Cardiac fibroblast (primary cell): ENCODE results near the gene SYNE2.
"Not testable (repeated sequence)": the region's sequence is repeated elsewhere in the genome, so short reads cannot be mapped to it uniquely, and the experiment has no call there.

Experiments used
- DNase-seq, 2 donors: peaks; one replicate each; pipeline versions ENCODE4 v3.0.0 to v3.0.0-alpha.2; 2010; ENCODE audit warnings: low read depth in 2 of 2
- H3K4me3 ChIP-seq, 2 donors: replicated peaks in 1 of 2; 1 replicate in 1 of 2; 2 replicates in 1 of 2; pipeline ENCODE4 v1.5.1; 2011; ENCODE audit warnings: low read depth in 2 of 2, low read length in 2 of 2, mild to moderate bottlenecking in 2 of 2, moderate library complexity in 1 of 2
- TF ChIP-seq, protein P1 (sequence below): IDR thresholded peaks from one replicate; pipeline ENCODE4 v1.5.1; 2011; ENCODE audit warnings: low read depth, mild to moderate bottlenecking, low read length, inconsistent platforms

SYNE2 gene

DNA sequence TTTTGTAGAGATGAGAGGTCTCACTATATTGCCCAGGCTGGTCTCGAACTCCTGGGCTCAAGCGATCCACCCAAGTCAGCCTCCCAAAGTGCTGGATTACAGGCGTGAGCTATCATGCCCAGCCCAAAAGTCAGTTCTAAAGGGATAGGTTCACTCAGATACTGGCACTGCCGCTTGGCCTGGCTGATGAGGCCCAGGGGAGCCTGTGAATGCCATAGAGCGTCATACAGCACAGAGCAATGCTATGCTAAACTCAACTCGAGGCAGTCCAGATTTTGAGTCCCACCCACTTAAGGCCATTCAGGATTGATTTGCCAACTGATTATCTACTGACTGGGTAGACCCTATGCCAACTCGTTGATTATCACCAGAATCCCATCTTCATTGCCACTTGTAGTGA is 262.0 kb downstream of the SYNE2 start:
- no peak for DNase-seq
- no peak overlapping the region for H3K4me3 ChIP-seq
- TF ChIP-seq, protein P1, sequence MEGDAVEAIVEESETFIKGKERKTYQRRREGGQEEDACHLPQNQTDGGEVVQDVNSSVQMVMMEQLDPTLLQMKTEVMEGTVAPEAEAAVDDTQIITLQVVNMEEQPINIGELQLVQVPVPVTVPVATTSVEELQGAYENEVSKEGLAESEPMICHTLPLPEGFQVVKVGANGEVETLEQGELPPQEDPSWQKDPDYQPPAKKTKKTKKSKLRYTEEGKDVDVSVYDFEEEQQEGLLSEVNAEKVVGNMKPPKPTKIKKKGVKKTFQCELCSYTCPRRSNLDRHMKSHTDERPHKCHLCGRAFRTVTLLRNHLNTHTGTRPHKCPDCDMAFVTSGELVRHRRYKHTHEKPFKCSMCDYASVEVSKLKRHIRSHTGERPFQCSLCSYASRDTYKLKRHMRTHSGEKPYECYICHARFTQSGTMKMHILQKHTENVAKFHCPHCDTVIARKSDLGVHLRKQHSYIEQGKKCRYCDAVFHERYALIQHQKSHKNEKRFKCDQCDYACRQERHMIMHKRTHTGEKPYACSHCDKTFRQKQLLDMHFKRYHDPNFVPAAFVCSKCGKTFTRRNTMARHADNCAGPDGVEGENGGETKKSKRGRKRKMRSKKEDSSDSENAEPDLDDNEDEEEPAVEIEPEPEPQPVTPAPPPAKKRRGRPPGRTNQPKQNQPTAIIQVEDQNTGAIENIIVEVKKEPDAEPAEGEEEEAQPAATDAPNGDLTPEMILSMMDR, result no peak

DNA sequence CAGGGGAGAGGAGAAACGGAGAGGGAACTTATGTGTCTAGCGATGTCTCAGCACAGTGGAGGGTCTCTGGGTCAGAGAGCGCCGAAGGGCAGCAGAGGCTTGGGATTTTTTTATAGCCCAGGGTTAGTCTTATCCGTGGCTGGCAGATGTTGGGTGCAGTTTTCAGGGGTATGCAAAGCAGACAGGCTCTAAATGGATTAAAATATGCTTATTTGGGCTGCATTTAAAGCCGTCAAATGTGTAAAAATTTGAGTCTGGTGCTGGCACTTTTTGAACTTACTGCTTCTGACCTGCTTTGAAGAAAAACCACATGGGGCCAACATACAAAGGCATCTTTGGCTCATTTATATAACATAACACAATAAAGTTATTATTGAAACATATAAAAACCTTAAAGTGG is 262.6 kb downstream of the SYNE2 start:
- no peak overlapping the region for H3K4me3 ChIP-seq
- TF ChIP-seq, protein P1, result no peak
- no peak for DNase-seq

DNA sequence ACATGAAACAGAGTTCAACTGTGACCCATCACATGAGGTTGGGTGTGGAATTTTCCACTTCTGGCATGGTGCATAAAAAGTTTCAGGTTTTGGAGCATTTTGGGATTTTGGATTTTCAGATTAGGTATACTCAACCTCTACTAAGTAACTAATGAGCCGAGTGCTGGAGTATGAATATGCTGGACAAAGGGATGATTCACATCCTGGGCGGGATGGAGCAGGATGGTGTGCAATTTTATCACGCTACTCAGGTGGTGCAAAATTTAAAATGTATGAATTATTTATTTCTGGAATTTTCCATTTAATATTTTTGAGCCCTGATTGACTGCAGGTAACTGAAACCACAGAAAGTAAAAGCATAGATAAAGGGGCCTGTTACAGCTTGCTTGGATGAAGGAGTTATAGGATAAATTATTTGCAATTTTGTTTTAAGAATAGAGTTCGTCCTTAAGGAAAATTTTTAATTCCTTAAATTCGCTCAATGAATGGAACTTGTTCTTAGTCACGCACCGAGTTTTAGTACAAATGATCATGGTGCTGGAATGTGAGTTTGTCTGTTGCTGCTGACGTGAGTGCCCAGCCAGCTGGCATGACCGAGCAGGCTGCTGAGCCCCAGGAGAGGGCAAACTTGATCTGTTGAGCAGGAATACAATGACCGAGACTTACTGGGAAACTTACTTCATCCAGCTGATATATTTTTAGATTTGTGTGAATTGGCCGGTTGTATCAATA is 265.0 kb downstream of the SYNE2 start:
- H3K4me3 ChIP-seq, result no peak overlapping the region
- TF ChIP-seq, protein P1, result no peak
- peak; percentile 56 to 83 for DNase-seq

DNA sequence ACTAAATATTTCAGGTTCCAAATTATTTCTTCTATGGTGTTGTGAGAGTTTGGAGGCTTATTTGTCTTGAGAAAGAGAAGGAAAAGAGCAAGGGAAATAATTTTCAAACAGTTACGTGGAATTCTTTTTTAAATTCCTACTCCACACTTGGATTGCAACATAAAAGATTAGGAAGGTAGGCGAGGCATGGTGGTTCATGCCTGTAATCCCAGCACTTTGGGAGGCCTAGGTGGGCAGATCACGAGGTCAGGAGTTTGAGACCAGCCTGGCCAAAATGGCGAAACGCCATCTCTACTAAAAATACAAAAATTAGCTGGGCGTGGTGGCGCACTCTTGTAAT is 265.6 kb downstream of the SYNE2 start:
- DNase-seq, H3K4me3 ChIP-seq: not testable (repeated sequence)

DNA sequence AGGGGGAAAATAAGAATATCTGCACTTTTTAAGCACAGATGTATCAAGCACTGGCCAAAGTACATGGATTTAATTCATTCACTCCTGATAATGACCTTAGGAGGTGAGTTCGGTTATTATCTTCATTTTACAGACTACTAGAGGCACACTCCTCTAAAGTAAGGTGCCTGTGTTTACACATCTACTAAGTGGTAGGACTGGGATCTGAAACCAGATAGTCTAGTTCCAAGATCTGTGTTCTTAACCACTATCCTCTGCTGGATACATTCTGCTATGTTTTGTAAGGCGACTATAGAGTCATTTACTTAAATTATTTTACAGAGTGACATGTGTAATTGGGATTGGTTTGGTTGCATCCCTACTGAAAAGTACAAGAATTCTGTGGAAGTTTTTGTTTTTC is 266.1 kb downstream of the SYNE2 start:
- no peak overlapping the region for H3K4me3 ChIP-seq
- TF ChIP-seq, protein P1, result no peak
- no peak for DNase-seq

DNA sequence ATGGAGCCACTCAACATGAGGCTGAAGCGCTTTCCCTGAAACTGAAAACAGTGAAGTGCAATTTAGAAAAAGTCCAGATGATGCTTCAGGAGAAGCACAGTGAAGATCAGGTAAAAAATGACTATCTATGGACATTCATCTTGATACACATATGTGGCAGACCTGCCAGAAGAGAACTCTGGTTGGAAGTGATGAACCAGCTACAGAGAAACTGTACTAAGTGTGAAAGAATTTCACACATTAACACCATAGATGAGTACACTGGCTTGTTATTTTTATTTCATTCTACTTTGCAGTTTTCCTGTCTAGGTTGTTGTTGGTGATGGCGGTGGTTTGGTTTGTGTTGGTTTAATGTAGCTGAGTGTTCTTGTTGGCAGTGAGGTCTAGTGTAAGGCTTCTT is 266.7 kb downstream of the SYNE2 start:
- TF ChIP-seq, protein P1, result no peak
- no peak for DNase-seq
- no peak overlapping the region for H3K4me3 ChIP-seq

DNA sequence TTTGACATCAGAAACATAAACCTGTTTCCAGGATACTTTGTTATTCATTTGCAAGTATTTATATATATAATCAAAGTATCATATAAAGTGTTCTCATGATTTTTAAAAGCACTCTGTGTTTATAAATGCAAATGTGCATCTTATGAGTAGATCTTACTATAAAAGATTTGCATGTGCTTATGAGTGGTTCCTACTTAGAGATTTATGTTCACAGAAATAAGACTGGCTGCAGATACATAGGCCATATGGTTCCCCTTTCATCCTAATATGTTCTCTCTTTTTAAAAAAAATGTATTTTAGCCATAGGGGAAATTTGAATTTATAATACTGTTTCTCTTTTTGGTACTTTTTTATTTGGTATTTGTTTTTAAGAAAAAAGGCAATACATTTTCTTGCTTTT is 267.2 kb downstream of the SYNE2 start:
- TF ChIP-seq, protein P1, result no peak
- H3K4me3 ChIP-seq, result no peak overlapping the region
- DNase-seq, result no peak
